ENCODE measurements around the gene LMO1.

LMO1 gene

GRCh38 chr11:8207080-8208000, 56.3 kb downstream of the LMO1 start:
- DNase-seq (ENCODE audit: low read depth in 2 of 2, low spot score in 1 of 2): no peak

- DNase-seq (ENCODE audit: low read depth in 2 of 2, low spot score in 1 of 2): no peak
These were observed 57.2 kb downstream of the LMO1 start for GRCh38 chr11:8206251-8207079.

GRCh38 chr11:8205566-8205965, 58.1 kb downstream of the LMO1 start:
- DNase-seq (ENCODE audit: low read depth in 2 of 2, low spot score in 1 of 2): no peak

DNA sequence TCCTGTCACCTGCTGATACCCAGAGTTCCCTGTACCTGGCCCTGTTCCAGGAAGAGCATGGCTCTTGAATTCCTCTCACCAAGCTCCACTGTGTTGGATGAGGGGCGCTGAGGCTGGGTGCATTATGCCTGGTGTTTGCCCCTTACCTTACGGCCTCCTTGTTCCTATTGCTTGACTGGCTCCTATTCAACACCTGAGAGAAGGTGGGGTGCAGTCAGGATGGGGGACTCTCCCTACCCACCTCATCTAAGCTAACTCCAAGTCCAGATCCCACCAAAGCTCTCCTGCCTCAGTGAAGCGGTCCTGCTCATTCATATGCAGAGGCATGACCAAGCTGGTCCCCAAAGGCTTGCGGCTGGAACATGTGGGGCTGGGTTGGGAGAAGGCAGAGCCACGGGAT, 59.1 kb downstream of the LMO1 start:
- DNase-seq (ENCODE audit: low read depth in 2 of 2, low spot score in 1 of 2): no peak

GRCh38 chr11:8204025-8204424, 59.7 kb downstream of the LMO1 start:
- no peak for DNase-seq (ENCODE audit: low read depth in 2 of 2, low spot score in 1 of 2)

GRCh38 chr11:8203414-8203715, 60.3 kb downstream of the LMO1 start:
- DNase-seq (ENCODE audit: low read depth in 2 of 2, low spot score in 1 of 2): no peak

- DNase-seq (ENCODE audit: low read depth in 2 of 2, low spot score in 1 of 2): no peak
These were observed 60.9 kb downstream of the LMO1 start for GRCh38 chr11:8202516-8203413.

DNA sequence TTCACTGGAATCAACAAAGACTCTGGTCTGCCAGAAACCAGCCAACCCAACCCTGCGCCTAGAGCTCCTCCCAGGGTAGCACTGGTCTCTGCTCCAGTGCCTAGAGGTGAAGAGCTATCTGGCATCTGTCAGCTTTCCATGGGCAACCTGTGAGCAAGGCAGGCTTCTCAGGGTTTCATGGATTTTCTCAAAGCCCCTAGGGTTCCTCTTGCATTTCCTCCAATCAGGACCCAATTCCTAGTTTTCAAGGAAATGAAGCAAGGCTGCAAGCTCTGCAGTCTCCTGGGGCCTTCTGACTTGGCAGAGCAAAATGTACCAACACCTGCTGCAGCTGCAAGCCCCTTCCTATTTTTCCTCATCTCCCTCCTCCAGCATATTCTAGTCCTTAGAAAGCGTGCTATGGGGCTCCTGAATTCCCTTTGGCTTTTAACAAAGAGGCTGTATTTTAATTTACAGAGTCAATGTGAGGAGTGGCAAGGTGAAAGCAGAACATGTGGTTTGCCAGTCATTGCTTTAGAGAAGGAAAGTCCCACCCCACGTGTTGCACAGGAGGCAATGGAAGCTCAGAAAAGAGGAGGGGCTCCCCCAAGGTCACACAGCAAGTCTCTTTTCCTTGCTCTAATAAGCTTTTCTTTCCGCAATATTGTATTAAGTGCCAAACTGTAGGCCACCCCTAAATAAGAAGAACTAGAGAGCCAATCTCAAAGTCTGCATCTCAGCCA, 61.9 kb downstream of the LMO1 start:
- no peak for DNase-seq (ENCODE audit: low read depth in 2 of 2, low spot score in 1 of 2)

DNA sequence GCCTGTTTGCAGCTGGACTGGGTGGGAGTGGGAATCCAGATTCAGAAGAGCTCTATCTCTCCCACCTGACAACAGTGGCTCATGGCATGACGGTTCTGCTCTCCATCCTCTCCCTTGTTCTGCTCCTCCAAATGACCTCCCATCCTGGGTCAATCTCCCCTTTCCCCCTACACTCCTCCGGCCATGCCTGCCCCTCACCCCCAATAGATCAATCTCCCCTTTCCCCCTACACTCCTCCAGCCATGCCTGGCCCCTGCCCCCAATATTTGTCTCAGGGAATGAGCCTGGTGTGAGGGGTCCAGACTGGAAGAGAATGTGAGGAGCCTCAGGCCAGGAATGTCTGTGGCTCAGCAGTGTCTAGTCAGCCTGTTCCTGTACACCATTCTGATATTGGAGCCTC, 64.0 kb downstream of the LMO1 start:
- DNase-seq (ENCODE audit: low read depth in 2 of 2, low spot score in 1 of 2): no peak

DNA sequence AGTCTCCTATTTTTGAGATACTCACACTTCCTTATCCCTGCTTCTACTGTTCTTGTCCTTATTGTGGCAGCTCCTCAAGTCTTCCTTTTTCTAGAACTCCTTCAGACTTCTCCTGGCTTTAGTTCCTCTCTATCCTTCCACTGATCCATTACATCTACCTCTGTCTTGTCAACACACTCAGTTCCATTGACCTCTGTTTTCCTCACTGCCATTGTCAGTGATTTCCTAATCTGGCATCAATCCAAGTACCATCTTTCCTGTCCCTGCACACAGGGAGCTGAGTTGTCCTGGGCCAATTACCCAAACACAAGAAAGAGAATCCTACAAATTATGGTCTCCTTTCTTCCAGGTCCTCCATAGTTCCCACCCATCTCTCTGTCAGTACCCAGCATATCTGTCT, 66.9 kb downstream of the LMO1 start:
- no peak for DNase-seq (ENCODE audit: low read depth in 2 of 2, low spot score in 1 of 2)

DNA sequence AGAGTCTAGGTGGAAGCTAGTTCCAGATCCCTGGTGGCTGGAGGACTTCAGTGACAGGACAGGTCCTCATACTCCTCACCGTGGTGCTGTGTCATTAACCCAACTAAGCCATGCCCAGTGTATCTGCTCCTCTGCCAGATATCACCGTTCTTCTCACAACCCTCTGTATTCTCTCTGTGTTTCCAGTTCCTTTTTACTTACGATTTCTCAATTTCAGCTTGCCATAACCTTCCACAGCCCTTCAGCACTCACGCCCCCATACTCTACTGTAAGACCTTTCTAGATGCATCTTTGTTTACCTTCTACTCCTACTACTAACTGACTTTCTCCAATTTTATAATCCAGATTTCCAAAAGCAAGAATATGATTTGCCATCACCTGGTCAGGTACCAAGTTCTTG, 68.7 kb downstream of the LMO1 start:
- no peak for DNase-seq (ENCODE audit: low read depth in 2 of 2, low spot score in 1 of 2)

- no peak for DNase-seq (ENCODE audit: low read depth in 2 of 2, low spot score in 1 of 2)
These were observed 70.8 kb downstream of the LMO1 start for GRCh38 chr11:8192896-8193209.

DNA sequence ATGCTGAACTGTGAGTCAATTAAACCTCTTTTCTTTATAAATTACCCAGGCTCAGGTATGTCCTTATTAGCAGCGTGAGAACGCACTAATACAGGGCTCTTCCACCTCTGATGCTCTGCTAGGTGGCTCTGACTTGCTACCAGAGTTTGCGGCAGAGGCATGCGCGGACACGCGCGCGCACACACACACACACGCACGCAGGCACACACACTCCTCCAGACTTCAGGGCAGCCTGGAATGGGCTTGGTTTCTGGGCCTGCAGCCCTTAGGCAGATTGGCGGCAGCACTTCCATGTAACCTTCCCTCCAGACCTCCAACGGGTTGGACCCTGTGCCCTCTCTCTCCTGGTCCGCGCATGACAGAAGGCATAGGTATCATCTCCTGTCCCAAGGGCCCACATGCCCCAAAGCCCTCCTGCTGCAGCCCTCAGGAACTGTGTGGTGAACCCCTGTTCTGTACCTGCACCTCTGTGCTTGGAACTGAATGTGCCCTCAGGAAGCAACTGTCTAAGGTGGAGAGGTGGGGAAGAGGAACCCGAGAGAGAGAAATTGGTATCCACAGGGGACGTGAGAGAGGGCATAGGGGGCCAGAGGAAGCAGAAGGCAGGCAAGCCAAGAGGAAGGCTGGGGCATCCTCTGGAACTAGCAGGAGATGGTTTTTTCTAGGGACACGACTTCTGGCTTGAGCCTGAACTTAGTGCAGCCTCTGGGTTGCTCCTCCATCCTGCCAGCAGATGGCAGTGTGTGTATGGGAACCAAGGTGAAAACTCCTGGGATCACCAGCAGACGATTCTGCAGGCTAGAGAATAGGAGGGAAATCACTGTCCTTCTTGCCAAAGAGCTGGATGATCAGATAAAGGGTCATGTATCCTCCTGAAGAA, 71.4 kb downstream of the LMO1 start:
- DNase-seq (ENCODE audit: low read depth in 2 of 2, low spot score in 1 of 2): no peak

- DNase-seq (ENCODE audit: low read depth in 2 of 2, low spot score in 1 of 2): no peak
These were observed 73.2 kb downstream of the LMO1 start for GRCh38 chr11:8190431-8190830.

- DNase-seq (ENCODE audit: low read depth in 2 of 2, low spot score in 1 of 2): no peak
These were observed 77.2 kb downstream of the LMO1 start for GRCh38 chr11:8186429-8186828.

GRCh38 chr11:8183111-8183510, 80.6 kb downstream of the LMO1 start:
- DNase-seq (ENCODE audit: low read depth in 2 of 2, low spot score in 1 of 2): no peak

- DNase-seq (ENCODE audit: low read depth in 2 of 2, low spot score in 1 of 2): no peak
These were observed 83.2 kb downstream of the LMO1 start for GRCh38 chr11:8180469-8180868.

DNA sequence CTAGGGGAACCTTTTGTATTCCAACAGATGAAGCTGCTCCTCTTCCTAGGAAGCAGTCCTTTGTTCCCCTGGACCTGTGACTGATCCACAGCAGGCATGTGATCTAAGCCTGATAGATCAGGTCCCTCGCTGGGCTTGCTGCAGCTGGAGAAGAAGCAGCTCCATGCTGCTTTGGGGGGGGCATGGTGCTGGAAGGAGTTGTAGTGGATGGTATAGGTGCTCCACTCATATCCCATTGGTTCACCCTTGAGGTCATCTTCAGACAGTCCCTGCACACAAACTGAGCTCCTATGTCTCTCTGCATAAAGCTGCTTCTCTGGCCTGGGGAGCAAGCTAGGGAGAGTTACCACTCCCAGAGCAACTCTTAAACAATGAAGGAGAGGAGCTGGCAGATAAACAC, 85.4 kb downstream of the LMO1 start:
- no peak for DNase-seq (ENCODE audit: low read depth in 2 of 2, low spot score in 1 of 2)

DNA sequence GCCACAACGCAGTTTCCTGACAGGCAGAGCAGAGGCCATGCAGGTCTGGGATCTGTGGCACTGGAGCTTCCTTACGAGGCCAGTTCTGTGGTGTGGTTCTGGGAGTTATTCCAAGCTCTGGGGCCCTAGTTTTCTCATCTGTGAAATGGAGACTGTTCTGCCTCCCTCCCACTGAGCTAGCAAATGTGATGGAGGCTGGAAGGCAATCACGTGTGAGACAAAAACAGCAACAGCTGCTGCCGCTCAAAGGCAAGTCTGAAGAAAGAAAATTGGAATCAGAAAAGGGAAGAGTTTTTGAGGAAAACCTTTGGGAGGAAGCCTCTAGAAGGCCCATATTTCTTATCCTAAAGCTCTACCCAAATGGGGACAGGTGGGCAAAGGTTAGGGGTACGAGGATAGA, 86.5 kb downstream of the LMO1 start:
- no peak for DNase-seq (ENCODE audit: low read depth in 2 of 2, low spot score in 1 of 2)

Data from stimulated activated CD8-positive, alpha-beta memory T cell treated with anti-CD3 and anti-CD28 coated beads, Interleukin-4, amount 100 ng/mL, for 4 hours (primary cell).